HCEC 1CT (cell line): ENCODE measurements around the gene GFAP.
A peak's percentile ranks its signal among the peaks of the same experiment; 100 is the strongest.
"Not testable (repeated sequence)": the region's sequence is repeated elsewhere in the genome, so short reads cannot be mapped to it uniquely, and the experiment has no call there.

Source experiments
- DNase-seq: peaks from one replicate; pipeline ENCODE4 v3.0.0-alpha.2; 2017

Gene GFAP

DNA sequence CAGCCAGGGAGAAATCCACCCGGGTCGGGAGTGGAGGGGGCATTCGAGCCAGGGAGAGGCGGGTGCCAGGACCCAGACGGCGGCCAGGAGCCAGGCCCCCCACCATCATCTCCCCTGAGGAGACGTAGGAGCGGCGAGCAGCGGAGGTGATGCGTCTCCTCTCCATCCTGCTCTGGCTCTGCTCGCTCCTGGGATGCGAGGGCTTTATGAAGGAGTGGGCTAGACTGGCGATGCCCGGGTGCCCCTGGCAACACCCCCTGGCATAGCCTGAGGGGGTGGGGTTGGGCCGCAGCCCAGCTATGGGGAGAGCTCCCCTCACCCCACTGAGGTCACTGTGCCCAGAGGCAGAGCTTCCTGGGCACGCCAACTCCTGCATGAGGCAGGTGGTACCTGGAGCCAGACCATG, at the start of gene GFAP:
GFAP (minus strand) TSS at position 180 of the 406 bp plus-strand sequence; CDS start at position 166, 14 bp downstream.
- no peak for DNase-seq

DNA sequence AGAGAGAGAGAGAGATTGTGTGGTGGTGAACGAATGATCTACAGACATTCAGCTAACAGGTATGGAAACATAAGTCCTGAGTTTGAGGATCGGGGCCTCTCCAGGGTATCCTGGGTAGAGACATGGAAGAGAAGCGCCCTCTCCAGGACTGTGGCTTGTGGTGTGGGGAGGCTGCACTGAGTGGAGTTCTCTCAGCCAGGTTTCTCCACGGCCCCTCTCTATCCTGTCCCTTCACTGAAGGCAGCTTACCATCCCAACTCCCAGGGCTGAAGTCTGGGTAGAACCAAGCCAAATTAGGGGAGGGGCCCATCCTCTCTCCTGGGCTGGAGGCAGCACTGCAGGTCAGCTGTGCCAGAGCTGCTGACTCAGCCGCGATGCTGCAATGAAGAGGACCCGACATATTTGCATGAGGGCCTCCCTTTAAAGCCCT, 46.6 kb upstream of the GFAP start:
- no peak for DNase-seq

DNA sequence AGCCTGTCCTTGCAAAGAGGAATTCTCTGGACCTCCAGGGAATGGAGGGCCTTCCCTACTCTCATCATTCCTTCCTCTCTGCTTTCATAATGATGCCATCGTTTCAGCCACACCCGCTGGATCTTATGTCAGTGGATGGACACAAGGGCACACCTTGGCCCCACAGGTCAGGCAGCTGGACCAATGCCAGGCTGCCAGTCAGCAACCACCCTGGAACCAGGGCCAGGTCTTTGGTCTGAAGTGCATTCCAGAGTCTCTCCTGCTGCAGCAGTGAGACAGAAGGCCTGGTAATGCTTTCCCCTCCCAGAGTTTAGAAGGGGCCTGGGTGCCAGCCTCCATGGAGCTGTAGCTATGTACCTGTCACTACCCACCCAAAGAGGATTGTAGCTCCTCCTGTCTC, 45.4 kb upstream of the GFAP start:
- no peak for DNase-seq

DNA sequence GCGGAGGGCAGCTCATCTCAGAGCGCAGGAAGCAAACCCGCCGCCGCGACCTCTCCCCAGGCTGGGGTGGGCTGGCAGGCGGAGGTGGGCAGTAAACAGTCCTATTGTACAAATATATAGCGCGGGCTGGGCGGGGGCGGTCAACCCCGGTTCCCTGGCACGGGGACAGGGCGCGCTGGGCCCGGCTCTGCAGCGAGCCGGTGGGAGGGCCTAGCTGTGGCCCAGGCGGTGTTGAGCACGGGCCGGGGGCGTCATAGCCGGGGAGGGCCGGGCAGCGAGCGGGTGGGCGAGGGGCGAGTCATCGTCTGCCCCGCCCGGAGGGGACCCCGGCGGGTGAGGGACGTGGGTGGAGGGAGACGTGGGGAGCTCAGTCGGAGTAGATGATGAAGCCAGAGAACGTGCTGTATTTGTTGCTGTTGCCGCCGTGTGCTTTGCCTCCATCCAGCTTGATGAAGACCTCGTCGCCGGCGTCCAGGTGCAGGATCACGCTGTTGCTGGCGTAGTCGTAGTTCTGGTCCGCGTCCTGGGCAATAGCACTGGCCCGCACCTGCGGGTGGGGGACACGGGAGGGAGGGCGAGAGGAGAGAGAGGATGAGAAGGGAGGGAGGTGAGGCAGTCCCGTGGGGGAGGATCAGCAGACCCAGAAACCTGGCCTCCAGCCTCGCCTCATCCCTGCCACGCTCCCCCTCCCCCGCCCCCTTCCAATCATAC, 44.7 kb upstream of the GFAP start:
- no peak for DNase-seq

DNA sequence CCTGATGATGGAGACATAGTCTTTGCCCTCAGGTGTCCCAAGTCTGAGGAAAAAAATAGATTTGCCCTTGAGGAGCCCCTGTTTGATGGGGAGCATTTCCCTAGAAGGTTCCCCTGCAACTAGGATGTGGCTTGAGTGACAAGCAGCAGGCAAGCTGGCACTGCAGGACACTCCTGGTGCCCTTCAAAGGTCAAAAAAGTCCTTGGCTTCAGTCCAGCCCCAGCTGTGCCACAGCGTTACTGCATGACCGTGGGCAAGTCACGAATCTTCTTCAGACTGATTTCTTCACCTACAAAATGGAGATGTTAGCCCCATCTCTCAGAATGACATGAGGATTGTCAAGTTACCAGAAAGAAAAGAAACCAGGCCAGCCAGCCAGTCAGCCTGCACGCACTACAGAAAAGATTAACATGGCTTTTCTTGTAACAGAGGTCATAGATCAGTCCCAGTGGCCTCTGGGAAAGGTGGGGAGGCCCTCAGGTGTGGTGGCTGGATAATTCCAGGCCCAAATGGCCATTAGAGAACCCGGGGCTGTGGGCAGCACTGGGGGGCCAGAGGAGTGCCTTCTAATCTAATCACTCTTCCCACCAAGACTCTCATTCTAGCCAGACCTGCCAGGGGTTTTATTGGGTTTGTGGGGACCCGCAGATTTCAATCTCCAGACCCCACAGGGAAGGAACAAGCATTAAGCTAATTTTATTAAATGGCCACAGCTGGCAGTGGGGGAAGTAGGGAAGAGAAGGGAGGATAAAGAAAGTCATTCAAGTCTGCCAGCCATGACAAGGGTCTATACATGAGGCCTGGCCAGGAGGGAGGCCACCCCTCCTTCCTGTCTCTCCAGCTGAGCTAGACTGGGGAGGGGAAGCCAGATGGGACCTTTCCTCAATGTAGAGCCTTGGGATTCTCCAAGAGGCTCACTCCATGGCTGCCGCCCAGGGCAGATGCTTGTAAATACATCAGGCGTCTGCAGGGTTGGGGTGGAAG, 42.0 kb upstream of the GFAP start:
- no peak for DNase-seq

DNA sequence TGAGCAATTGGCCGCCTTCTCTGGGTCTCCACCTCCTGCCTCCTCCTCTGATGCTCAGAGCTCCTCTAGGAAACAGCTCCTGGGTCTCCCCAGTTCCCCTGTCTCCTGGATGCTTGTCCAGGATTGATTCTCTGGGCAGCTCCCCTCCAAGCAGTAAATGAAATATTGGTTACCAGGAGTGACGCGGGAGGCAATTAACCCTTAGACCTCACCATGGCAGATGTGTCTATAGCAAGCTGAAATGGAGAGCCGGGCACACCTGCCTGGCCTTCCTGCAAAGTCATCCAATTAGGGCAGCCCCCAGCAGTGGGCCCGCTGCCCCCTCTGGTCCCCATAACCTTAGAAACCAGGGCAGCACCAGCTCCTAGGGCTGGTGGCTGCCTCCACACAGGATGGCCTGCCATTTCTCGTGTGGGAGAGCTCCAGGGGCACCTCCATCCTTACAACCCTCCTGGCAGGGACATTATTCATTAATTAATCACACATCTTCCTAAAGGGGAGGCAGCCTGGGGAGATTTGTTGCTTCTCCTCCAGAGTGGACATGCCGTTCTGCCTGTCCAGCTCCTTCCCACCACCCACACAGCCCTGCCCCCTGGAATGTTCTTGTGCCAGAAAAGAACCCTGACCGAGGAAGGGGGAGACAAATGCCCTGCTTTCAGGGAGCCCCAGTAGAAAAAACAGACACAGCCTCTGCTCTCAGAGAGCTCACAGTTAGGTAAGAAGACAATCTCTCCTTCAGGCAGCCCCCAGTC, 40.5 kb upstream of the GFAP start:
- DNase-seq, result no peak

DNA sequence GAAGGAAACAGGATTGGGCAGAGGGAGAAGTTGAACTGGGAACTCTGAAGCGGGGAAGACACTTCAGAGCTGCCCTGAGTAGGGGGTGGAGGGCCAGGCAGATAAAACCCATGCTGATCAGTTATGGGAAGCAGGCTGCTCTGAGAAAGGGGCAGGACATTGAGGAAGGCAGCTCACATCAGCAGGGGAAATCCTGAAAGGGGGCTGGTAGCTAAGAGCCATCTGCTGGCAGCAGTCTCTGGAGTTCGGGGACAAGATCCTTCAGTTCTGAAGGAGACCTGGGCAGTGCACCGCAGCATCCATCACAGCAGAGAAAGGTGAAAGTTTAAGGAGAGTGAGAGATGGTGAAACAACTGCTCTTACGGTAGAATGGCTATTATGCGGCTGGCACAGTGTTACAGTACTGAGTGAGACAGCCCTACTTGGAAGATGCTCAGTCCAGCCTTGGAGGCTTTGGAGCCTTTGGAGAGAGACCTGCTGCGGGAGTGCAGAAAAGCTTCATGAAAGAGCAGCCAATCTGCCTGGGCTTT, 37.7 kb upstream of the GFAP start:
- no peak for DNase-seq

DNA sequence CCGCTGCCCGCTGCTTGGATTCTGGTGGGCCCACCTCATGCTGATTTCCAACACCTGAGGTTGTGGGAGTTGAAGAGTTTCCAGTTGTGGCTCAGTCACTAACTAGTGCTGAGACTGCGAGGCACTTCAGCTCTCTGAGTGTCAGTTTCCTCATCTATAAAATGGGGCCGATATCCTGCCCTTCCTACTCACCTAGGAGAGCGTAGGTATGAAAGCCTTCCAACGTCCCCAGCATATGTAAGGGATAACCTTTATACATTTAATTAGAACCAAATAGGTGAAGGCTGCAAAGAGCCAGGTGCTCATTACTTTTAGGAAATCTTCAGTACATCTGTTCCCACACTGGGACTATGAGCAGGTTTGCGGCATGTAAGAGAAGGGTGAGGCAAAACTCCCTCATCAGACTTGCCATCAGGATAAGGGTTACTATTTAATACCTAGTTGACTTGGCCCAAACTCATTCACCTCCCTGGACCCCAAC, 33.1 kb upstream of the GFAP start:
- DNase-seq, result no peak

DNA sequence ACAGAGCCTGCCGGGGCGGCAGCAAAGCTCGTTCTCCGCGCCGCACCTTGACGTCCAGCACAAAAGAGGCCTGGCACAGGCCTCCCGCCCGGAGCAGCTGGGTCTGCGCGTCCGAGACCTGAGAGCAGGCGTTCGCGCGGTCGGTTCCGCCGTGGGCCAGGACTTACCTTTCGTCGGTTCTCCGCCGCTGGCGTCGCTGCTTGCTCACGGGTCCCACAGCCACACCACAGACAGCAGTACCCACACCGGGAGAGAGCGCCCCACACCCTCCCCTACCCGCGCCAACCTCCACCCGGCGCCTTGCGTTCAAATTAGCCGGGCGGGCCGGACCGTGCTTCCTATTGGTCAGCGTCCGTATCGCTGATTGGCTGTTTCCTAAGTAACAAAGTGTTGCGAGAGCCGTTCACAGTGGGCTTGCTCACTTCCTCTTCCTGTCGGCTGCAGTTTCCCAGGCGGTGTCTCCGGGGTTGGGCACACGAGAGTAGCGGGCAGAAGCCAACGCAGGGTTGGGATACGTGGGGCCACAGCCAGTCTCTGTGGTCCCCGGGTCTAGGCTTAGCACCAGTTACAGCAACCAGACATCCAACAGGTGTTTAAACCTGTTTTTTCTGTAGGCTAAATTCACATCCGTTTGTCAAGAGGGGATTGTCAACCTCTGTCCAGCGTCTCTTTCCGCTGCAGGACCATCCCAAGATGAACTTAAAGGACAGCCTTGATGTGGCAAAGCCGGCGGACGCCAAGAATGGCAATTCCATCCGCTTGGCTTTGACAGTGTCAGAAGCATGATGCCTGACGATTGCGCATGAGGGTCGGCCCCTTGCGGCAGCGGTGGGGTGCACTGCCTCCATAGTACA, 32.4 kb upstream of the GFAP start, which contains the start of gene KIF18B:
KIF18B (minus strand) TSS at position 313 of the 854 bp plus-strand sequence. CDS start 11,429 bp downstream, outside the sequence.
- peak; percentile 96 for DNase-seq

DNA sequence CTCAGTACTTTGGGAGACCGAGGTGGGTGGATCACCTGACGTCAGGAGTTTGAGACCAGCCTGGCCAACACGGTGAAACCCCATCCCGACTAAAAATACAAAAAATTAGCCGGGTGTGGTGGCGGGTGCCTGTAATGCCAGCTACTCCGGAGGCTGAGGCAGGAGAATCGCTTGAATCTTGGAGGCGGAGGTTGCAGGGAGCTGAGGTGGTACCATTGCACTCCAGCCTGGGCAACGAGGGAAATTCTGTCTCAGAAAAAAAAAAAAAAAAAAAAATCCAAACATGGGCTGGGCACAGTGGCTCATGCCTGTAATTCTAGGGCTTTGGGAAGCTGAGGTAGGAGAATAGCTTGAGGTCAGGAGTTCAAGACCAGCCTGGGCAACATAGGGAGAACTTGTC, 30.4 kb upstream of the GFAP start:
- not testable (repeated sequence) for DNase-seq

DNA sequence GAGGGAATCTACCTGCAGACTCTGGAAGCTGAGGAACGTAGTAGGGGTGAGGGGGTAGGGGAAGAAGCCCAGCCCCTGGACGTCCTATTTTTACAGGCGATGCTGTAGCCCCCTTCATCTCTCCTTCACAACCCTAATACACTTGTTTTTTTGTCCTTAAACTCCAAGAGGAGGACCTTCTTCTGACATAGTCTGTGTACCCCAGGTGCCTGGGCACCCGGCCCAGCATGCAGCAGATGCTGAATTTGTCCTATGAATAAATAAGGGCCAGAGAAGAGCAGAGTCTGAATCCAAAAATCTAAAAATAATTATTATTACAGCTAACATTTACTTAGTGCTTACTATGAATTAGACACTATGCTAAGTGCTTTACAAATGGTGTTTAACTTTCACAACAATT, 27.2 kb upstream of the GFAP start:
- no peak for DNase-seq

DNA sequence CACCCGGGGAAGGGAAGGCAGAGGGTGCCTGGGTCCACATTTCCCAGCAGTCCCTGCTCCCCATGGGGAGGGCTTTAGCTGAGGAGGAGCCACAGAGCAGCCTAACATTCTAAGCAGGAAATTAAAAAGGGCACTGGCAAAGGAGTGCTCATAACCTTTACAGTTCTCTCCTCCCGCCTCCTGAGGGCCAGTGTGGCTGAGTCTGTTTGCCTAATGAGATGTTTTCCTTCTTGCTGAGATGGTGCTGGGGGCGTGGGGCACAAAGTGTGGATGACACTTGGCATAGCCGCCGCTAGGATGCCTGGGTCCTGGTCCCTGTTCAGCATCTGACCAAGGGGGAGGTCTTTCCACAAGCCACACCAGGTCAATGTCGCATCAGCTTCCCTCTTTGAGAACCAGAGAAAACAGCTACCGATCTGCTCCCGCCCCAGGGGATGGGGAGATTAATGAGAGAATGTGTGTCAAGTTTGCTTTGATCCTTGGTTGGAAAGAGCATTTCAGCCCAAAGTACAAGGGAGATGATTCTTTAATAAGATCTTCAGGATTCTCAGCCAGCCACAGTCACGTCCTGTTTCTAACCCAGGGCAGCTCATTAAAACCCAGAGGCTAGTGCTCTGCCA, 26.5 kb upstream of the GFAP start:
- no peak for DNase-seq

DNA sequence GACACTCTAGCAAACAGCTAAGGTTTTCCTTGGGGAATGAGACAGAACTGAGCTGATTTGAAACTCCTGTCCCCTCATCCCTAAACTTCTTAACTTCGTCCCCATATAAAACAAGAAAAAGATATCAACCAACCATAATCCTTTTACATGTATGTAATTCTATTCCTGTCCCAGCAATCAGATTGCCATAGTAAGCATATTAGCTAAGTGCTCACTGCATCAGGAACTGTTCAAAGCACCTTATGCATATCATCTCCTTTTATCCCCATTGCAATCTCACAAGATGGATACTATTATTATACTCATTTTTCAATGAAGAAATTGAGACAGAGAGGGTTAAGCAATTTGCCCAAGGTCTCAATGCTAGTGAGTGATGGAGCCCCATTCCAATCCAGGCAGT, 25.5 kb upstream of the GFAP start:
- no peak for DNase-seq

DNA sequence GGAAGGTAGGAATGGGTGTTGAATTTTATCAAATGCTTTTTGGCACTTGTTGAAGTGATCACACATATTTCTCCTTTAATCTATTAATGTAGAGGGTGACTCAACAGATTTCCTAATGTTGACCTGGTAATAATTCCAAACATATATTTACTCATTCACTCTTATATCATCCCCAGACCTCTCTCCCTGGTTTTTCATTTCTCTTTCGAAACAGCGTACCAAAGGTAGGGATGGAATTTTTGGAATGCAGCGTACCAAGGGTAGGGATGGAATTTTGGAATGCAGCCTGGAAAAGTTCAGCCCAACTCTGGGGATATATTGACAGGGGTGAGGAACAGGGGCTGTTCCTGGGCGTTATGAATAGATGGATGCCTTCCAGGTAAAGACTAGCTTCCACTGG, 25.0 kb upstream of the GFAP start:
- peak; percentile 68 for DNase-seq

DNA sequence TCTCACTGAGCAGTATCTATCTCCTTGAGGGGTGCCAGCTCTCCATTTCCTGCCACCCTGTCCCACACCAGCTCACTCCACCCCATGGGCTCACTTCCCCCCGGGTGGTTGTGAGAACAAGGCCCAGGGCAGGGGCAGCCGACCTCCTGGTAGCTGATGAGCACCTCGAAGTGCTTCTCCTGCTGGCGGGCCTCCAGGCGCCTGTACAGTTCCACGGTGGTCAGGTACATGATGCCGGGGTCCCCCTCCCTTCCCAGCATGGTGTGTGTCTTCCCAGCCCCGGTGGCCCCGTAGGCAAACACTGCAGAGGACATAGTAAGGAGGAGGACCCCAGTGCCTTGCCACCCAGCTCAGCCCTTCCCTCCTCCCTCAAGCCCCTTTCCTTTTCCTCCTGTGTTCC, 19.8 kb upstream of the GFAP start:
- DNase-seq, result no peak

DNA sequence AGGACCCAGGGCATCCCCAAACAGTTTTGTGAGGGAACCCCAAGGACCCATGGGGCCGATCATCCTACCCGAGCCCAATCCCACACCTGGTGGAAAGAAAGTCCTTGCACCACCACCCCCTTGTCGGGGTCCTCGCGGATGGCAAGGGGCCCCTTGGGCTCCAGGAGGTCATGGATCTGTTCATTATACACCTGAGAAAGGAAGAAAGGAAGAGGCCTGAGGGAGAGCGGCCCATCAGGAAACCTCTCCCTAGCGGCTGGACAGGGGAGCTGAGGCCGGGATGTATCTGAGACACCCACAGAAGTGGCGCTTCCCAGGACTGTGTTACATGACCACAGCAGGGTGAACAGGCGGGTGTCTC, 19.4 kb upstream of the GFAP start:
- DNase-seq, result no peak

DNA sequence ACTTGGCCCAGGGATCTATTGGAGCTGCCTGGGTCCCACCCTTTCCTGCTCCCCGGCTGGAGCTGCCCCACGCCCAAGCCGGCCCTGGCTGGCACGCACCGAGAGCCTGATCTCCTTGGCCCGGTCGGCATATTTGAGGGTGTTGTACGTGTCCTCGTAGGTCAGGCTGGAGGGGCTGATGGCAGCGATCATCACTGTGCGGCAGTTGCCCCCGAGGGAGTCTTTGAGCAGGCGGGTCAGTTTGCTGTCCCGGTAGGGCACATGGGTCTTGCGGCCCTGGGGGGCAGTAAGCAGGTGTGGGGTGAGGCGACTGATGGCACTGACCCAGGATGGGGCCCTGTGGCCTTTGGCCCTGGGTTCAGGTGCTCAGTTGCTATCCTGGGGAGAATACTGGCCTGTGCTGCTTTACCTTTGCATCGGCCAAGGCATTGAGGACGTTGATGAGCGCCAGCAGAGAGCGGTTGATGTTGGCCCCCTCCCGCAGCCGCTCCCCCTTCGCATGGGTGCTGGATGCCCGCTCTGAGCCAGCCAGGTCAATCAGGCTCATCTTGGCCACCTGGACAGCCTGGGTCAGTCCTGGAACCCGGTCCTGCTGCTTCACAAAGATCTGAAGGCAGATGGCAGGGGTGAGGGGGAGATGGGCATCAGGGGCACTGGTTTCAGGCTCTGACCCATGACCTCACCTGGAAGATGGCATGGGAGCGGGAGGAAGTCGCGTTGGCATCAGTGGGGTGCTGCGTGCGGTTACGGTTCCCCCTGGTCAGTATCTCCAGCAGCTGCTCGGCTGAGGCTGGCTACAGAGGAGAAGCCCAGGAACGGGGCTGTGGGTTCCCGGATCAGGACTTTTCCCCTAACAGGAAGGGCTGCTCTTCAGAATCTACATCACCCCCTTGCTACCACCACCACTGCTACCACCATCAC, 18.8 kb upstream of the GFAP start:
- no peak for DNase-seq

DNA sequence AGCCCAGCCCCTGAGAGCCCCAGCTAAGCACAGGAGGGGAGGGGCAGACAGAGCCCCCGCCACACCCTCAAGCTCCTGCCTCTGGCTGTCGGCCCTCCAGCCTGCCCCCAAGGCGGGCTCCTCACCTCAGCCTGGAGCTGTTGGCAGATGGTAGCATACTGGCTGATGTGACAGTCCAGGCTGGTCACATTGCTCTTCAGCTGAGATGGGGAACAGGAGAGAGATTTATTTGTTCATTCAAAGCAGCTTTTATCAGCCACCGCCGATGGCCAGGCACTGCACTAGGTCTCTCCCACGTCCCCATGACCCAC, 17.4 kb upstream of the GFAP start:
- DNase-seq, result no peak

DNA sequence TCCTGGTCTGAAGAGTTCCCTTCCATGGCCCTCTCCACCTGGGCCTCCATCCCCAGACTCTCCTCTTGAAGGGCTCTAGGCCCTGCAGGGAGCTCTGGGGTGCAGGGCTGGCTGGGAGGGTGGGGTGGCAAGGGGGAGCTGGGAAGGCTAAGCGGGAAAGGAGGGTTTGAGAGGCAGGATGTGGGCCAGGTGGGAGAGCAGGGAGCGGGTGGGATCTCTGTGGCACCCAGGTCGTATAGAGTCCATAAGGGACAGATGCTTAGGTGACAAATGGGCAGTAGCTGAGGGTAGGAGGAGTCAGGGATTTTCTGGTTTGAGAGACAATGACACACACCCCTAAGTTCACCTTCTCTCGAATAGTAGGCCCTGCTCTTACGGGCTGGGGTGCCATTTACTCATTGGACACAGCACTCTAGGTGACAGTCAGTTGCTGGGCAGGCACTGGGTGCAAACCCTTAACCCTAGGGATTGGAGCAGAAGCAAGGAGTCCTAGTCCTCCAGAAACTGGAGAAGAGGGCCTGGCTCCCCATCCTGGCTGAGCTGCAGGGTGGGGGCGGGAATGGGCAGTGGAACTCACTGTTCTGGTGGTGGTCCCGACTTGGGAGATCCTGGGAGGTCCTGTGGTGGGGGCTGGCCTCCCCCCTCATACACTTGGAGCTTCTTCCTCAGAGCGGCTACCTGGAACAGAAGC, 16.9 kb upstream of the GFAP start:
- DNase-seq, result no peak

DNA sequence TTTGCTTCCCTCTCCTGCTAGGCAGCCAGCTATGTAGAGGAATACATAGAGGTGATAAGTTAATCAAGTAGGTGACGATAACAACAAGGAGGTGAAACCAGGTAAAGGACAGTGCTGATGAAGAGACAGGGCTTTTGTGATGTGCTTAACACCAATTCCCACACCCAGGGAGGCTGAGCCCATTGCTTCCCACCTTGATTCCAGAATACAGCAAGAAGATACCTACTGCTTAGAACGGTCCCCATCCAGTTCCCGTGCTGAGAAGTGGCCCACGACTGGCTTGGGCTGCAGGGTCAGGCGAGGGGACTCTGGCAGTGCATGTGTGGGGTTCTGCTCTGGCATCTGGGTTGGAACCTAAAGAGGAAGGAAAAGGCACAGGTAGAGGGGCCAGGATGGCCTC, 16.1 kb upstream of the GFAP start:
- DNase-seq, result no peak
